ENCODE results near the gene RDH8.

The RDH8 gene

GRCh38 chr19:10013316-10013715, at the start of gene RDH8:
RDH8 (plus strand) TSS chr19:10013483; CDS start chr19:10013498, 15 bp downstream.
- in situ Hi-C loops (cut with MboI; ENCODE audit: low sequenced_read_pairs): no loop called here

- in situ Hi-C loops (cut with MboI; ENCODE audit: low sequenced_read_pairs): no loop called here
These were observed 47.3 kb upstream of the RDH8 start for GRCh38 chr19:9966024-9966423.

GRCh38 chr19:9966448-9966847, 46.8 kb upstream of the RDH8 start:
- in situ Hi-C loops (cut with MboI; ENCODE audit: low sequenced_read_pairs): no loop called here

- in situ Hi-C loops (cut with MboI; ENCODE audit: low sequenced_read_pairs): no loop called here
These were observed 46.0 kb upstream of the RDH8 start for GRCh38 chr19:9967326-9967725.

GRCh38 chr19:9968820-9969687, 44.2 kb upstream of the RDH8 start:
- in situ Hi-C loops (cut with MboI; ENCODE audit: low sequenced_read_pairs): no loop called here

GRCh38 chr19:9969688-9969975, 43.7 kb upstream of the RDH8 start:
- in situ Hi-C loops (cut with MboI; ENCODE audit: low sequenced_read_pairs): no loop called here

GRCh38 chr19:9970481-9970880, 42.8 kb upstream of the RDH8 start:
- in situ Hi-C loops (cut with MboI; ENCODE audit: low sequenced_read_pairs): no loop called here

- in situ Hi-C loops (cut with MboI; ENCODE audit: low sequenced_read_pairs): no loop called here
These were observed 42.0 kb upstream of the RDH8 start for GRCh38 chr19:9971166-9971897.

- in situ Hi-C loops (cut with MboI; ENCODE audit: low sequenced_read_pairs): no loop called here
These were observed 41.2 kb upstream of the RDH8 start for GRCh38 chr19:9972103-9972502.

- in situ Hi-C loops (cut with MboI; ENCODE audit: low sequenced_read_pairs): no loop called here
These were observed 31.6 kb upstream of the RDH8 start for GRCh38 chr19:9981406-9982260.

GRCh38 chr19:9986787-9987281, 26.4 kb upstream of the RDH8 start:
- in situ Hi-C loops (cut with MboI; ENCODE audit: low sequenced_read_pairs): no loop called here

- in situ Hi-C loops (cut with MboI; ENCODE audit: low sequenced_read_pairs): no loop called here
These were observed 23.8 kb upstream of the RDH8 start for GRCh38 chr19:9989504-9989903.

- in situ Hi-C loops (cut with MboI; ENCODE audit: low sequenced_read_pairs): no loop called here
These were observed 21.7 kb upstream of the RDH8 start for GRCh38 chr19:9991425-9992191.

- in situ Hi-C loops (cut with MboI; ENCODE audit: low sequenced_read_pairs): no loop called here
These were observed 18.2 kb upstream of the RDH8 start for GRCh38 chr19:9995084-9995483.

GRCh38 chr19:9995999-9996398, 17.3 kb upstream of the RDH8 start:
- in situ Hi-C loops (cut with MboI; ENCODE audit: low sequenced_read_pairs): no loop called here

- in situ Hi-C loops (cut with MboI; ENCODE audit: low sequenced_read_pairs): no loop called here
These were observed 16.7 kb upstream of the RDH8 start for GRCh38 chr19:9996541-9996940.

GRCh38 chr19:10000171-10000826, 13.0 kb upstream of the RDH8 start:
- in situ Hi-C loops (cut with MboI; ENCODE audit: low sequenced_read_pairs): no loop called here

GRCh38 chr19:10001899-10002298, 11.4 kb upstream of the RDH8 start:
- in situ Hi-C loops (cut with MboI; ENCODE audit: low sequenced_read_pairs): no loop called here

GRCh38 chr19:10003271-10003670, 10.0 kb upstream of the RDH8 start:
- in situ Hi-C loops (cut with MboI; ENCODE audit: low sequenced_read_pairs): no loop called here

GRCh38 chr19:10004617-10005016, 8.7 kb upstream of the RDH8 start:
- in situ Hi-C loops (cut with MboI; ENCODE audit: low sequenced_read_pairs): no loop called here
